22Rv1 (cell line): ENCODE measurements around the gene H1-8.

Source experiments
- ZFX ChIP-seq: fragments of 450-650 bp; IDR thresholded peaks from 2 replicates; pipeline ENCODE4 v1.6.1; 2017; ENCODE audit warnings: antibody characterized with exemption, borderline replicate concordance
- TF ChIP-seq, protein P1 (sequence below): fragments of 450-650 bp; IDR thresholded peaks from 2 replicates; pipeline ENCODE4 v1.5.1; 2017; ENCODE audit warnings: mild to moderate bottlenecking

GRCh38 chr3:129575233-129575996 lies 32.4 kb downstream of the H1-8 start:
- no peak for TF ChIP-seq ZFX
- TF ChIP-seq, protein P1, sequence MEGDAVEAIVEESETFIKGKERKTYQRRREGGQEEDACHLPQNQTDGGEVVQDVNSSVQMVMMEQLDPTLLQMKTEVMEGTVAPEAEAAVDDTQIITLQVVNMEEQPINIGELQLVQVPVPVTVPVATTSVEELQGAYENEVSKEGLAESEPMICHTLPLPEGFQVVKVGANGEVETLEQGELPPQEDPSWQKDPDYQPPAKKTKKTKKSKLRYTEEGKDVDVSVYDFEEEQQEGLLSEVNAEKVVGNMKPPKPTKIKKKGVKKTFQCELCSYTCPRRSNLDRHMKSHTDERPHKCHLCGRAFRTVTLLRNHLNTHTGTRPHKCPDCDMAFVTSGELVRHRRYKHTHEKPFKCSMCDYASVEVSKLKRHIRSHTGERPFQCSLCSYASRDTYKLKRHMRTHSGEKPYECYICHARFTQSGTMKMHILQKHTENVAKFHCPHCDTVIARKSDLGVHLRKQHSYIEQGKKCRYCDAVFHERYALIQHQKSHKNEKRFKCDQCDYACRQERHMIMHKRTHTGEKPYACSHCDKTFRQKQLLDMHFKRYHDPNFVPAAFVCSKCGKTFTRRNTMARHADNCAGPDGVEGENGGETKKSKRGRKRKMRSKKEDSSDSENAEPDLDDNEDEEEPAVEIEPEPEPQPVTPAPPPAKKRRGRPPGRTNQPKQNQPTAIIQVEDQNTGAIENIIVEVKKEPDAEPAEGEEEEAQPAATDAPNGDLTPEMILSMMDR = no peak
